Body of pancreas (tissue), 4 donors: Measurements from ENCODE around the gene ZNF579. TPM values are rescaled to one million over a fixed set of nuclear protein-coding genes. Genes with fewer than 3 reads are reported as not detected.

Experiments used
- ATAC-seq: fragments of 150-250 bp; one replicate; pipeline ENCODE4 v1.9.1; 2016
- DNase-seq, 4 donors: peaks; one replicate each; pipeline ENCODE4 v3.0.0-alpha.2; 2019
- H3K27ac ChIP-seq, 4 donors: fragments of 200-600 bp; sonication (generic); 1 replicate in 3 of 4; 2 replicates in 1 of 4; pipeline versions ENCODE4 v1.5.1 to v1.6.1; 2016 to 2019; ENCODE audit warnings: mild to moderate bottlenecking in 1 of 4, mixed read lengths in 1 of 4, moderate library complexity in 1 of 4
- H3K27me3 ChIP-seq, 2 donors: fragments of 200-600 bp; sonication (generic); one replicate each; pipeline ENCODE4 v1.6.0; 2016; ENCODE audit warnings: mild to moderate bottlenecking in 1 of 2
- H3K36me3 ChIP-seq, 2 donors: fragments of 200-600 bp; sonication (generic); replicated peaks in 1 of 2; 2 replicates each; pipeline ENCODE4 v1.5.1; 2016; ENCODE audit warnings: low read depth in 2 of 2; ENCODE audit not compliant: insufficient read depth in 1 of 2
- H3K4me1 ChIP-seq: fragments of 200-600 bp; sonication (generic); one replicate; pipeline ENCODE4 v1.6.0; 2016
- H3K4me3 ChIP-seq, 2 donors: fragments of 200-600 bp; sonication (generic); 1 replicate in 1 of 2; 2 replicates in 1 of 2; pipeline ENCODE4 v1.5.1; 2016 to 2019
- H3K9me3 ChIP-seq, 3 donors: fragments of 200-600 bp; sonication (generic); 1 replicate in 2 of 3; 2 replicates in 1 of 3; pipeline ENCODE4 v1.5.1; 2016
- POLR2A ChIP-seq, 3 donors: fragments of 450-650 bp; IDR thresholded peaks; one replicate each; pipeline ENCODE4 v1.6.1; 2016; ENCODE audit warnings: antibody characterized with exemption in 3 of 3, mild to moderate bottlenecking in 2 of 3
- WGBS, 2 donors: methylation state at CpG; one replicate each; pipeline ENCODE4 v1.1.5; 2017; 5-methylcytosine and 5-hydroxymethylcytosine counted together
- intact Hi-C: fragments of 100-400 bp; cut with DNase I; formaldehyde crosslinking; loops from one replicate; pipeline ENCODE4 v1.15.1; 2023
- total RNA-seq, 2 donors: library from RNA; depleted of rRNA; stranded (reverse); fragments of >200 nt; gene quantifications; one replicate each; pipeline ENCODE4 v1.1.0, GENCODE V29; 2016
- TF ChIP-seq, protein P1 (sequence below), 7 experiments: fragments of 450-650 bp in 4 of 7; fragments of 200-600 bp in 3 of 7; sonication (generic) in 3 of 7; IDR thresholded peaks; one replicate each; pipeline ENCODE4 v1.5.1; 2016 to 2019; ENCODE audit warnings: antibody characterized with exemption in 7 of 7

Gene ZNF579
- total RNA-seq, 2 donors from 2014 or later, result 3.3 to 6.2 TPM

DNA sequence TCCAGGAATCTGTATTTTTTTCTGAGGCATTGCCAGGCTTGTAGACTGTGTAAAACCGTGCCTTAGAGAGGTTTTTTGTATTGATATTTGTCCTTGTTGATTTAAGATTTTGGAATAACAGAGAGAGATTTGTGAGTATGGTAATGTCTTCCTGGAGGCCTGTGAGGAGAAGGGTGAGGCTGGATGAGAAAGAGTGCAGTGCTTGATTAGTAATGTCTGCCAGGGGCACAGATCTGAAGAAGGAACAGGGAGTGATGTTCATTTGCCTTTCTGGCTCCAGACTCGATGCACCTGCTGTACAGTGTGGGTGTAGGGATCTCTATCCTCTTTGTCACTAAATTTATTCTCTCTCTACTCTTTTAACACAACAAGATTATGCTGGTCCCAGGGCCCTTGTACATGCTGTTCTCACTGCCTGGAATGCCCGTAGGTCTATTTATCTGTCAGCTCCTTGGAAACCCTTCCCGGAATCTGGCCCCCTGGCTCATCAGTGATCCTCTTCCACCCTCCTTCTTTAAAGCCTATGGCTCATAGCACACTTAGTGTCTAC lies 14.4 kb upstream of the ZNF579 start:
- no peak for ATAC-seq

DNA sequence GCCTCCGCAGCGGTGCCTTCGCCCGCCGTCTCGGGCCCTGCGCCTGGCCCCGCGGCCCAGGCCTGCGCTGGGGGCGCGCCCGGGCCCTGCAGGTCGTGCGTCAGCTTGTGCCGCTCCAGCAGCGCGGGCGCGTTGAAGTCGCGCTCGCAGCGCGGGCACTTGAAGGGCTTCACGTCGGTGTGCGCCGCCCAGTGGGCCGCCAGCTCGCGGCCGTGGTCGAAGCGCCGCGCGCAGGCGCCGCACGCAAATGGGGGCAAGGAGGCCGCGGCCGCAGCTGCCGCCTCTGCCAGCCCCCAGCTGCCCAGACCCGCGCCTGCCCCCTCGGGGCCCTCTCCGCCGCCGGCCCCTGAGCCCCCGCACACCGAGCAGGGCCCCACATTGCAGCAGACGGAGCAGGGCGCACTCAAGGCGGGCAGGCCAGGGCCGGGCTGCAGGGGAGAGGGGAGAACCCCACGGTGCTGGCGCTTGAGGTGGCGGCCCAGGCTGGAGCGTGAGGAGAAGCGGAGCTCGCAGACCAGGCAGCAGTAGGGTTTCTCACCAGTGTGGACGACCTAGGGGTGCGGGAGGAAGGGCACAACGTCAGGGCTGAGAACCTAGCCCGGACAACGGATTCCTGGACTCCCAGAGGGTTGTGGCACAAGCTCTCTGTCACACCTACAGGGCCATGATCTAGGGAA lies 12.6 kb upstream of the ZNF579 start:
- 81 to 93% methylated on average over 44 to 45 of the region's 68 CpGs for WGBS, 2 donors
- no peaks in the 10 kb centered on the region for H3K9me3 ChIP-seq
- no peak for TF ChIP-seq POLR2A (IDR thresholded peaks at IDR 0.05)
- TF ChIP-seq, protein P1, sequence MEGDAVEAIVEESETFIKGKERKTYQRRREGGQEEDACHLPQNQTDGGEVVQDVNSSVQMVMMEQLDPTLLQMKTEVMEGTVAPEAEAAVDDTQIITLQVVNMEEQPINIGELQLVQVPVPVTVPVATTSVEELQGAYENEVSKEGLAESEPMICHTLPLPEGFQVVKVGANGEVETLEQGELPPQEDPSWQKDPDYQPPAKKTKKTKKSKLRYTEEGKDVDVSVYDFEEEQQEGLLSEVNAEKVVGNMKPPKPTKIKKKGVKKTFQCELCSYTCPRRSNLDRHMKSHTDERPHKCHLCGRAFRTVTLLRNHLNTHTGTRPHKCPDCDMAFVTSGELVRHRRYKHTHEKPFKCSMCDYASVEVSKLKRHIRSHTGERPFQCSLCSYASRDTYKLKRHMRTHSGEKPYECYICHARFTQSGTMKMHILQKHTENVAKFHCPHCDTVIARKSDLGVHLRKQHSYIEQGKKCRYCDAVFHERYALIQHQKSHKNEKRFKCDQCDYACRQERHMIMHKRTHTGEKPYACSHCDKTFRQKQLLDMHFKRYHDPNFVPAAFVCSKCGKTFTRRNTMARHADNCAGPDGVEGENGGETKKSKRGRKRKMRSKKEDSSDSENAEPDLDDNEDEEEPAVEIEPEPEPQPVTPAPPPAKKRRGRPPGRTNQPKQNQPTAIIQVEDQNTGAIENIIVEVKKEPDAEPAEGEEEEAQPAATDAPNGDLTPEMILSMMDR (IDR thresholded peaks at IDR 0.05), result no peak
- ATAC-seq, result no peak
- peaks cover 0 to 5% of the 10 kb centered on the region in 2 donors for H3K36me3 ChIP-seq
- DNase-seq, result no peak
- no peak overlapping the region for H3K4me3 ChIP-seq
- H3K4me1 ChIP-seq, result peaks cover under 1% of the 10 kb centered on the region
- H3K27ac ChIP-seq, result no peak overlapping the region
- intact Hi-C loops, result no loop called here
- no peaks in the 10 kb centered on the region for H3K27me3 ChIP-seq

More for the DNA sequence above, 14.4 kb upstream of the ZNF579 start:
- 82 to 88% methylated on average over 4 of the region's 4 CpGs for whole genome bisulfite sequencing, 2 donors
- Histone ChIP-seq H3K27ac (no peak overlapping the region), H3K27me3 (no peaks in the 10 kb centered on the region), H3K9me3 (no peaks in the 10 kb centered on the region), H3K4me3 (no peak overlapping the region), H3K36me3 (peaks cover 0 to 5% of the 10 kb centered on the region in 2 donors), H3K4me1 (peaks cover 9% of the 10 kb centered on the region)
- intact Hi-C loops, result no loop called here
- no peak for TF ChIP-seq POLR2A (IDR thresholded peaks at IDR 0.05)
- TF ChIP-seq, protein P1 (IDR thresholded peaks at IDR 0.05), result no peak
- DNase-seq, result no peak

- no peaks in the 10 kb centered on the region for H3K4me1 ChIP-seq
- peaks cover 0 to 5% of the 10 kb centered on the region in 2 donors for H3K36me3 ChIP-seq
- no peak for DNase-seq
- H3K27ac ChIP-seq, result no peak overlapping the region
- no peaks in the 10 kb centered on the region for H3K27me3 ChIP-seq
- no peaks in the 10 kb centered on the region for H3K9me3 ChIP-seq
- WGBS, 2 donors, result 93 to 94% methylated on average over 26 to 39 of the region's 73 CpGs
- H3K4me3 ChIP-seq, result no peak overlapping the region
- ATAC-seq, result no peak
- intact Hi-C loops, result no loop called here
- TF ChIP-seq, protein P1 (IDR thresholded peaks at IDR 0.05), result no peak
- TF ChIP-seq POLR2A (IDR thresholded peaks at IDR 0.05), result no peak
Observed at GRCh38 chr19:55592391-55593090, 11.9 kb upstream of the ZNF579 start.

- WGBS, 2 donors, result 74 to 75% methylated on average over 10 of the region's 10 CpGs
- DNase-seq (no peak), ATAC-seq (no peak)
- H3K4me3 ChIP-seq, result no peak overlapping the region
- TF ChIP-seq POLR2A (IDR thresholded peaks at IDR 0.05), result no peak
- TF ChIP-seq, protein P1 (IDR thresholded peaks at IDR 0.05), result no peak
- peaks cover 0 to 5% of the 10 kb centered on the region in 2 donors for H3K36me3 ChIP-seq
- peaks cover 10% of the 10 kb centered on the region for H3K4me1 ChIP-seq
- no peaks in the 10 kb centered on the region for H3K27me3 ChIP-seq
- intact Hi-C loops, result no loop called here
- no peak overlapping the region for H3K27ac ChIP-seq
- H3K9me3 ChIP-seq, result no peaks in the 10 kb centered on the region
Observed at GRCh38 chr19:55591555-55591954, 10.9 kb upstream of the ZNF579 start.
